OCI-LY1 (cell line): ENCODE measurements around the gene ADAMTS7.

Experiments
- CTCF ChIP-seq: fragments of 200-600 bp; sonication (generic), shearing (Covaris generic); IDR thresholded peaks from 2 replicates; pipeline ENCODE4 v1.5.1; 2017; ENCODE audit warnings: mild to moderate bottlenecking, antibody characterized with exemption, low read length, moderate library complexity, mixed read lengths
- EZH2 ChIP-seq: fragments of 200-600 bp; sonication (generic), shearing (Covaris generic); IDR thresholded peaks from 2 replicates; pipeline ENCODE4 v1.8.0; 2017; ENCODE audit warnings: borderline replicate concordance, mixed run types, mild to moderate bottlenecking, antibody characterized with exemption, low read length, moderate library complexity, mixed read lengths

GRCh38 chr15:78768531-78769408 is 42.5 kb downstream of the ADAMTS7 start:
- no peak for TF ChIP-seq CTCF
- TF ChIP-seq EZH2, result no peak
